ENCODE data around the gene CD160.

- TF ChIP-seq CTCF (IDR thresholded peaks at IDR 0.05): no peak
- no peak for TF ChIP-seq EP300 (IDR thresholded peaks at IDR 0.05)
- no peak for TF ChIP-seq POLR2A (IDR thresholded peaks at IDR 0.05)
- TF ChIP-seq POLR2AphosphoS5 (IDR thresholded peaks at IDR 0.05): no peak
Observed at GRCh38 chr1:145692785-145693443, 26.4 kb upstream of the CD160 start.
